C4-2B (cell line): ENCODE data around the gene GSAP.
"Not testable (repeated sequence)": the region's sequence is repeated elsewhere in the genome, so short reads cannot be mapped to it uniquely, and the experiment has no call there.

Experiments used
- H3K27ac ChIP-seq: fragments of 450-650 bp; 2 replicates; pipeline ENCODE4 v1.5.1; 2017
- ZFX ChIP-seq: fragments of 450-650 bp; IDR thresholded peaks from 2 replicates; pipeline ENCODE4 v1.6.1; 2017
- TF ChIP-seq, protein P1 (sequence below): fragments of 450-650 bp; conservative IDR thresholded peaks from 2 replicates; pipeline ENCODE4 v1.5.1; 2017; ENCODE audit warnings: mild to moderate bottlenecking

The GSAP gene, protein sequence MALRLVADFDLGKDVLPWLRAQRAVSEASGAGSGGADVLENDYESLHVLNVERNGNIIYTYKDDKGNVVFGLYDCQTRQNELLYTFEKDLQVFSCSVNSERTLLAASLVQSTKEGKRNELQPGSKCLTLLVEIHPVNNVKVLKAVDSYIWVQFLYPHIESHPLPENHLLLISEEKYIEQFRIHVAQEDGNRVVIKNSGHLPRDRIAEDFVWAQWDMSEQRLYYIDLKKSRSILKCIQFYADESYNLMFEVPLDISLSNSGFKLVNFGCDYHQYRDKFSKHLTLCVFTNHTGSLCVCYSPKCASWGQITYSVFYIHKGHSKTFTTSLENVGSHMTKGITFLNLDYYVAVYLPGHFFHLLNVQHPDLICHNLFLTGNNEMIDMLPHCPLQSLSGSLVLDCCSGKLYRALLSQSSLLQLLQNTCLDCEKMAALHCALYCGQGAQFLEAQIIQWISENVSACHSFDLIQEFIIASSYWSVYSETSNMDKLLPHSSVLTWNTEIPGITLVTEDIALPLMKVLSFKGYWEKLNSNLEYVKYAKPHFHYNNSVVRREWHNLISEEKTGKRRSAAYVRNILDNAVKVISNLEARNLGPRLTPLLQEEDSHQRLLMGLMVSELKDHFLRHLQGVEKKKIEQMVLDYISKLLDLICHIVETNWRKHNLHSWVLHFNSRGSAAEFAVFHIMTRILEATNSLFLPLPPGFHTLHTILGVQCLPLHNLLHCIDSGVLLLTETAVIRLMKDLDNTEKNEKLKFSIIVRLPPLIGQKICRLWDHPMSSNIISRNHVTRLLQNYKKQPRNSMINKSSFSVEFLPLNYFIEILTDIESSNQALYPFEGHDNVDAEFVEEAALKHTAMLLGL

DNA sequence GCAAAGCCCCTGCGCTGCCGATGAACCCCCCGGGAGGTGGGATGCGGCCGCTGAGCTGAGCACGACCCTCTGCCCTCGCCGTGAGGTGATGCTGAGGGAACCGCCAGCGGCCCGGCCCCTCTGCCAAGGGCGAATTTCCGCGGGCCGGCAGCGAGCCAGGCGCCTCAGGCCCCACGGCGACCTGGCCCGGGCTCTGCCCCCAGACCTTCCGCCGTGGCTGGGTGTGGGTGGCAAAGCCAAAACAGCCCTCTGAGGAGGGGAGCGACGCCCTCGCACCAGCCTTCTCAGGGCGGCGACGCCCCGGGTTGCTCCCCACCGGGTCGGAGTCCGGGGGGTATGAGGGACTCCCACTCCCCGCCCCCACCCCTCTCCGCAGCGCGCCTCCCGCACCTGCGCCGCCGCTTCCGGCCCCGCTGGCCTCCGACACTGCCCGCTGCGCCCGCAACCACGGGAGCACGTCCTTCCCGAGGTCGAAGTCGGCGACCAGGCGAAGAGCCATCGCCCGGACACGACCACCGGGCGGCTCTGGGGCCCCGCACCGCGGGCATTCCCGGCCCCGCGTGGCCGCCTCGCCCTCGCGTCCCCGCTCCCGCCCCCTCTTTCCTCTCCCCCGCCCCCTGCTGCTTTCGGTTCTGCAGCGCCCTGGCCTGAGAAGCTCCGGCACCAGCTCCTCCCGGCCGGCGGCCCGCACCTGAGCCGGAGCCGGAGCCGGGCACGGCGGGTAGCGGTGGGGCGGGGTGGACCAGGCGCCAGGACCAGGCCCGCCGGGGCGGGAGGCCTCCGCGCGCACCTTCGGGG lies at the start of gene GSAP:
GSAP (minus strand) TSS at position 527 of the 798 bp plus-strand sequence; CDS start at position 499, 28 bp downstream.
- TF ChIP-seq, protein P1, sequence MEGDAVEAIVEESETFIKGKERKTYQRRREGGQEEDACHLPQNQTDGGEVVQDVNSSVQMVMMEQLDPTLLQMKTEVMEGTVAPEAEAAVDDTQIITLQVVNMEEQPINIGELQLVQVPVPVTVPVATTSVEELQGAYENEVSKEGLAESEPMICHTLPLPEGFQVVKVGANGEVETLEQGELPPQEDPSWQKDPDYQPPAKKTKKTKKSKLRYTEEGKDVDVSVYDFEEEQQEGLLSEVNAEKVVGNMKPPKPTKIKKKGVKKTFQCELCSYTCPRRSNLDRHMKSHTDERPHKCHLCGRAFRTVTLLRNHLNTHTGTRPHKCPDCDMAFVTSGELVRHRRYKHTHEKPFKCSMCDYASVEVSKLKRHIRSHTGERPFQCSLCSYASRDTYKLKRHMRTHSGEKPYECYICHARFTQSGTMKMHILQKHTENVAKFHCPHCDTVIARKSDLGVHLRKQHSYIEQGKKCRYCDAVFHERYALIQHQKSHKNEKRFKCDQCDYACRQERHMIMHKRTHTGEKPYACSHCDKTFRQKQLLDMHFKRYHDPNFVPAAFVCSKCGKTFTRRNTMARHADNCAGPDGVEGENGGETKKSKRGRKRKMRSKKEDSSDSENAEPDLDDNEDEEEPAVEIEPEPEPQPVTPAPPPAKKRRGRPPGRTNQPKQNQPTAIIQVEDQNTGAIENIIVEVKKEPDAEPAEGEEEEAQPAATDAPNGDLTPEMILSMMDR = no peak; the same call in 1 of the 2 replicates
- peak; percentile 100; the same call in 1 of the 2 replicates for TF ChIP-seq ZFX
- H3K27ac ChIP-seq = peak within 1 kb of the TSS; percentile 70

DNA sequence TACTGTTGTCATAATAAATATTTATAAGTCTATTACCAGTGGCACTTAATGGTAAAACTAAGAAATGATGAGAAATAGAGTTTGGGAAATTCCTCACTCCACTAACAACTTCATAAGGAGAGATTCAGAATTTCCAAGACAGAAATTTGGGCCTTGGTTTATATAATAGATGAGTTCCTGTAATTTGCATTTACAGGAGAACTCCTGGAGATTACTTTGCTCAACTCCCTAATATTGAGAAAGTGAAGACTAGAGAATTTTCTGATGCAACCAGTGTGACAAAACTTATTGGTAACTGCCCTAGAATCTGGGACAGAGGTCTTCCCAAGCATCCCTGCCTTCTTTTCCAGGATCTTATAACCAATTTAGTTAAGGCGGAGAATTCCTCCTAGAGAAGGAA lies 49.1 kb upstream of the GSAP start:
- no peak overlapping the region for H3K27ac ChIP-seq
- TF ChIP-seq, protein P1 = no peak
- TF ChIP-seq ZFX = no peak

DNA sequence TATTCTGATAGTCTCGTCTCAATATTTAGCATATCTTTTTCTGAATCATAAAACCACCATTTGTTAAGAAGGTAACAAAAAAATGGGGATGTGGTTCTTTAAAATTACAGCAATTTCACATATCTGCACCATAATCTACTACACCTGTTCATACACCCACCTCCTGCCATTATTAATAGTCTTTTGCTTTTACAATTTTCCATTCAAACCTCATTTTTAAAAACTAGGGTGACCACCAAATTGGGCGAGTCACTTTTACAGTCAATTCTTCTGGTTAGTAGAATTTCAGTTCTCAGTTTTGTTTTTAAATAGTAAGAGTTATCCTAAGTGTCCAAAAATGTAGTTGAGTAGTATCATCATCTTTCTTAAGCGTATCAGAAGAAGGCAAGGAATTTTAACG lies 48.4 kb upstream of the GSAP start:
- no peak overlapping the region for H3K27ac ChIP-seq
- TF ChIP-seq ZFX = no peak

DNA sequence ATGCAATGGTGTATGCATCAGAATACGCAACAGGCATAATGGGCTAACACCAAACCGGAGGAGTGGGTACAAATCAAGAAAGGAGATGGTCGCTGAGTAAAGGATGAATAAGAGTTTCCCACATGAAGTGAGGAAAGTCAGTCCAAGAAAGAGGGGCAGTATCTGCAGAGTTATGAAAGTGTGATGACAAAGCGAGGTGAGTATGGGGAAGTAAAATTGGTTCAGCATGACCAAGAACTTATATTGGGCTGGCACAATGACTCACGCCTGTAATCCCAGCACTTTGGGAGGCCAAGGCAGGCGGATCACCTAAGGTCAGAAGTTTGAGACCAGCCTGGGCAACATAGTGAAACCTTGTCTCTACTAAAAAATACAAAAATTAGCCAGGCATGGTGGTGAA lies 47.5 kb upstream of the GSAP start:
- H3K27ac ChIP-seq = not testable (repeated sequence)

DNA sequence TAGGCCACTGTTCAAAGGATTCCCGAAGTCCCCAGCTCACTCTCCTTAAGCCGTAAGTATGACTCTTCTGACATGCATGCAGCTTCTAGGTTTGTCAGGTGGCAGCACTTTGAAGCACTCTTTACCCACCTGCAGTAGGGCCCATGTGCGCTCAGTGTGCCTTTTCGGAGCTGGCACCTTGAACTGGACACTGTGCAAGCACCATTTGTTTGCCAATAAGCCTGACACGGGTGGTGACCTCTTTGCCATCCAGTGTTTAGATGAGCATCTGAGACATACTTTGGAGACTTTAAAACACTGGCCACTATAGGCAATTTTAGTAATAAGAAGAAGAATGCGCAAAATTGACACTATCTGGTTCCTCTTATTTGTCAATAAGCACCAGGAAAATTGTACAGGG lies 45.7 kb upstream of the GSAP start:
- no peak overlapping the region for H3K27ac ChIP-seq
- no peak for TF ChIP-seq ZFX
- TF ChIP-seq, protein P1 = no peak

DNA sequence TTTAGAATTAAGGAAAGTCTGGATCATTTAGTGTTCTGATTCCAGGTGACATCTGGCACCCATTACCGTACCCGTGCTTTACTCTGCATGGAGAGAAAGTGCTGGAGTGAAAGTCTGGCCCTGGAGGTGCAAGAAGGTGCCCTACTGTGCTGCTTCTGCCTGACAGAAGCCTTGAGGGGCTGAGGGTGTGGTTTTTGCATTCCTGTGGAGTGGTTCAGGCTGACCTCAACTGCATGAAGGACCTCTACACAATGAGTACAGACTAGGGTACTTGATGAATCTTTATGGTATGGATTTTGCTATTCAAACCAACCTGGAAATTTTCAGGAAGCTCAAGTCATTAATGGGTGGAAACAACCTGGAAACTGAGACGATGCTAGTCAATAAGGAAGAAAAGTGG lies 45.1 kb upstream of the GSAP start:
- TF ChIP-seq, protein P1 = no peak
- no peak for TF ChIP-seq ZFX
- H3K27ac ChIP-seq = no peak overlapping the region

DNA sequence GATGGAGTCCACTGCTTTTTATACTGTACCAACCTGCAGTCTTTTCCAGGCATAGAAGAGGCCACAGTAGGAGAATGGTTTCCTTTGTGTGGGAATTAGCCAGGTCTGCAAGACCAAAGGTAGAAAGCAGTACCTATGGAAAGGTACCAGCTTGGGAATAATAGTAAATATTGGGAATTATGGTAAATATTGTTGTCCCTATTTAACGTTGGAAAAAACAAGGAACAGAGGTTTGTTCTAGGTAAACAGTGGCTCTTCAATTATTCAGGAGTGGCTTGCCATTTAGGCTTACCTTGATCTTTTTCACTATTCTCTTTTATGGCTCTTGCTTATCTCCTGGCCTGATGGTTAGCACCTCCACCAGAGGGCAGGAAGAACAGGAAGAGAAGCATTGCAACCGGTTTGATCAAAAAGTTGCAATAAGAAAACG lies 43.9 kb upstream of the GSAP start:
- no peak overlapping the region for H3K27ac ChIP-seq

More for the DNA sequence above, 43.9 kb upstream of the GSAP start:
- TF ChIP-seq ZFX = no peak
- TF ChIP-seq, protein P1 = peak; percentile 72
